Measurements from ENCODE around the gene SFXN2.
A peak's percentile ranks its signal among the peaks of the same experiment; 100 is the strongest.
"Not testable (repeated sequence)": the region's sequence is repeated elsewhere in the genome, so short reads cannot be mapped to it uniquely, and the experiment has no call there.

The SFXN2 gene

GRCh38 chr10:102679596-102679995 lies 34.8 kb upstream of the SFXN2 start:
- no peak for DNase-seq (ENCODE audit: low read depth in 1 of 2, low spot score in 1 of 2)

DNA sequence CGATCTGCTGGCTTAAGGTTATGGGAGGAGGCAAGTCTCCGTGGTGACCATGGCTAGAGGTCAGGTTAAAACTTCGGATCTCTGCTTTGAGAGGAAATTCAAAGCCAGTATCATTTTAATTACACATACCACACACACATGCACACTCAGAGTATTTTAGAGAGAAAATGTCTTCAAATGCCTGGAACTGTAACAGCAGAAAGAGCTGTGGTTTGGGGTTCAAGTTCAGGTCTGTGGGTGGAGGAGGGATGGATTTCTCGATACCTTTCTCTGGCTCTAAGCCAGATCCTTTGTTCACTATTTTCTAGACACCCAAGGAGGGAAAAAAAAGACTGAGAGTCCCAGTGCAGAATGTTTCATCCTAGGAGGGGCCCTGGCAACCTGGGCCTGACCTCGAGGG lies 32.7 kb upstream of the SFXN2 start:
- DNase-seq (ENCODE audit: low read depth in 1 of 2, low spot score in 1 of 2) = no peak

DNA sequence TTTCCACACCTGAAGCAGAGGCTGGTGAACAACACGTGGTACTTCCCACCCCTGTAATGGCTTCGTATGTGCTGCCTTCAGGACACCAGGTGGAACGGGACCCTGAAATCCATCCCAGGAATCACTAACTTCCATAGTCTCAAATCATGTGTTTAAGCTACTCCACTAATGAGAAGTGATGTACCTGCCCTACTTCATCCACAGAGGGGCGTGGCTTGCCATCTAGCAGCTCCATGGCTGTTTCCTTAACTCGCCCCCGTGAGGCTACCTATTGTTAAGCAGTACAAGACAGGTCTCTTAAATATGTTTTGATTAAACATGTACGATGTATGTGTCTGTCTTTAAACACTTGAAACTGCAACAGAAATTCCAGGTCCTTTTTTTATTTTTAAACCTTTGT lies 32.0 kb upstream of the SFXN2 start:
- DNase-seq (ENCODE audit: low read depth in 1 of 2, low spot score in 1 of 2) = no peak

- no peak for DNase-seq (ENCODE audit: low read depth in 1 of 2, low spot score in 1 of 2)
Measured at GRCh38 chr10:102682981-102683380, 31.5 kb upstream of the SFXN2 start.

DNA sequence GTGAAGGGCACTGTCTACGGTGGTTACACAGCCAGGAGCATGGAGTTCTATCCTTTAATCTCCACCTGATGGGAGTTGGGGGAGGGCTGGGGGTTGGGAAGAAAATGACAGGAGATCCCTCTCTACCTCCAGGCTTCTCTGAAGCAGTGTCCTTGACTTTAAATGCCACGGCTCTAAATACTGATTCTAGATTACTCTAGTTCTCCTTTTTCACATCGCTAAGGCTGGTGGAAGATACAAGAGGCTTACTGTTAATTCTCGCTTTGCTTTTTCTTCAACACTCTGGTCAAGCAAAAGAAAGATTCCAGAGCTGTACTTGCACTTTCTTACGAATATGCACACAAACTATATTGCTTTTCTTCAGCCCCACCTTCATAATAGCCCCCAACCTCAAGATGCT lies 30.7 kb upstream of the SFXN2 start:
- DNase-seq (ENCODE audit: low read depth in 1 of 2, low spot score in 1 of 2) = no peak

DNA sequence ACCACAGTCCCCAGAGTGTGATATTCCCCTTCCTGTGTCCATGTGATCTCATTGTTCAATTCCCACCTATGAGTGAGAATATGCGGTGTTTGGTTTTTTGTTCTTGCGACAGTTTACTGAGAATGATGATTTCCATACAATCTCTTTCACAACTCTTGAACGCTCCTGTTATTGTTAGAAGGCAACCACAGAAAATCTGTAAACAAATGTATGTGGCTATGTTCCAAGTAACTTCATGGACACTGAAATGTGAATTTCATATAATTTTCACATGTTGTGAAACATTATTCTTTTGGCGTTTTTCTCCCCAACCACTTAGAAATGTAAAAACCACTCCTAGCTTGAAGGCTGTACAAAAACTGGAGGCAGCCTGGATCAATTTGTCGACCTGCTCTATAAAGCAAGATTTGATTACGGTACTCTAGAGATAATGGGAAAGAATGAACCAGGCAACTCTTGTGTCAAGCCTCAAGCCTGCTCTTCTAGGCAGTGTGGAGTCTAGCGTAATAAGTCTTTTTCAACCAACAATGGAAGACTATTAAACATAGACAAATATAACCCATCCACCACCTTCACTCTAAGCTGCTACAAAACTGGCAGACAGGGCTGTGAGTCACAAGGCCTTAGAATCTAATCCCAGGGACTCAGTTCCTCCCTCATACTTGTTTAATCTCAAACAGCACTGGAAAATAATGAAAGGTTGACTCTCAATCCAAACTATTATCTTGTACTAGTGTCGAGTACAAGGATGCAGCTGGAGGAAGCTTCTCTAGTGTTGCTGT lies 23.0 kb upstream of the SFXN2 start:
- DNase-seq (ENCODE audit: low read depth in 1 of 2, low spot score in 1 of 2) = no peak

DNA sequence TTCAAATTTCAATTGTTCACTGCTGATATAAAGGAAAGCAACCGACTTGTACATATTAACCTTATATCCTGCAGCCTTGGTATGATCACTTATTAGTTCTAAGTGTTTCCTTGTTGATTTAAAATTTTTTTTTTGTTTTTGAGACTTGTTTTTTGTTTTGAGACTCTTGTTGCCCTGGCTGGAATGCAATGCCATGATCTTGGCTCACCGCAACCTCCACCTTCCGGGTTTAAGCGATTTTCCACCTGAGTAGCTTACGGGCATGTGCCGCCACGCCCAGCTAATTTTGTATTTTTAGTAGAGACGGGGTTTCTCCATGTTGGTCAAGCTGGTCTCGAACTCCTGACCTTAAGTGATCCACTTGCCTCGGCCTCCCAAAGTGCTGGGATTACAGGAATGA lies 19.0 kb upstream of the SFXN2 start:
- DNase-seq (ENCODE audit: low read depth in 1 of 2, low spot score in 1 of 2) = not testable (repeated sequence)

DNA sequence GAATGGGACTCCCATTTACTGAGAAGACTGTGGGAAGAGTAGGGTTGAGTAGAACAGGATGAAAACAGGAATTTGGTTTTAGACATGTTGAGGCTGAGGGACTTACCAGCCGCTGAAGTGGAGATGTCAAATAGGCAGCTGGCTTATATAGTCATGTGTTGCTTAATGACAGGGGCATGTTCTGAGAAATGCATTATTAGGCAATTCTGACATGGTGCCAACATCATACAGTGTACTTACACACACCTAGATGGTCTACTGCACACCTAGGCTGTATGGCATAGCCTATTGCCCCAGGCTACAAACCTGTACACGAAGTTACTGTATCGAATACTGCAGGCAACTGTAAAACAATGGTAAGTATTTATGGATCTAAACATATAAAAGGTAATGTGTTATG lies 17.7 kb upstream of the SFXN2 start:
- DNase-seq (ENCODE audit: low read depth in 1 of 2, low spot score in 1 of 2) = no peak

GRCh38 chr10:102698894-102699293 lies 15.5 kb upstream of the SFXN2 start:
- DNase-seq (ENCODE audit: low read depth in 1 of 2, low spot score in 1 of 2) = no peak

GRCh38 chr10:102701272-102701671 lies 13.2 kb upstream of the SFXN2 start:
- DNase-seq (ENCODE audit: low read depth in 1 of 2, low spot score in 1 of 2) = no peak

DNA sequence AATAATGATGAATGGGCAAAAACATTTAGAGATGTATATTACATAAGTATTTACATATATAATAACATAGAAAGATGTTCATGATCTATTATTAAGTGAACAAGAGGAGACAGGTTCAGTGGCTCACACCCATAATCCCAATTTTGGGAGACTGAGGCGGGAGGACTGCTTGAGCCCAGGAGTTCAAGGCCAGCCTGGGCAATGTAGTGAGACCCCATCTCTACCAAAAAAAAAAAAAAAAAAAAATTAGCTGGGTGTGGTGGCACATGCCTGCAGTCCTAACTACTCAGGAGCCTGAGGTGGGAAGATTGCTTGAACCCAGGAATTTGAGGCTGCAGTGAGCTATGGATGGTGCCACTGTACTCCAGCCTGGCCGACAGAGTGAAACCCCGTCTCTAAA lies 12.6 kb upstream of the SFXN2 start:
- DNase-seq (ENCODE audit: low read depth in 1 of 2, low spot score in 1 of 2) = no peak

GRCh38 chr10:102702742-102703141 lies 11.7 kb upstream of the SFXN2 start:
- DNase-seq (ENCODE audit: low read depth in 1 of 2, low spot score in 1 of 2) = no peak

GRCh38 chr10:102704915-102705314 lies 9.5 kb upstream of the SFXN2 start:
- no peak for DNase-seq (ENCODE audit: low read depth in 1 of 2, low spot score in 1 of 2)

DNA sequence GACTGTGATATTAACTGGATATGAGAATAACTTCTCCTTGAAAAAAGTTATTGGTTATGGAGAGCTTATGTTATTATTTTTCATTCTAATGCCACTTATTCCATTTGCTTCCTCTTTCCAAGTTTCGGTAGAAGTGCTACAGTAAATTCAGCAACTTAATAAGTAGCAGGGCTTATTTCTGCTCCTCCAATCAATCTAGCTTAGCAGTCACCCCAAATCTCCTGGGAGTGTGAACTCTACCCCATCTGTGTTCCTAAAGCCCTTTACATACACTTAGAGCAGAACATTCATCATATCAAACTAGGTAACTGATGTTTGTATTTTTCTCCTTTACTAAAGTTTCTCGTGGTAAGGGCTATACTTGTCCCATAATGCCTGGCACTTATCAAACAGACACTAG lies 8.9 kb upstream of the SFXN2 start:
- no peak for DNase-seq (ENCODE audit: low read depth in 1 of 2, low spot score in 1 of 2)

GRCh38 chr10:102710609-102711008 lies 3.8 kb upstream of the SFXN2 start:
- DNase-seq (ENCODE audit: low read depth in 1 of 2, low spot score in 1 of 2) = no peak

GRCh38 chr10:102712089-102712488 lies 2.3 kb upstream of the SFXN2 start:
- DNase-seq (ENCODE audit: low read depth in 1 of 2, low spot score in 1 of 2) = no peak

GRCh38 chr10:102712843-102713538 lies 1.4 kb upstream of the SFXN2 start:
- DNase-seq (ENCODE audit: low read depth in 1 of 2, low spot score in 1 of 2) = no peak

DNA sequence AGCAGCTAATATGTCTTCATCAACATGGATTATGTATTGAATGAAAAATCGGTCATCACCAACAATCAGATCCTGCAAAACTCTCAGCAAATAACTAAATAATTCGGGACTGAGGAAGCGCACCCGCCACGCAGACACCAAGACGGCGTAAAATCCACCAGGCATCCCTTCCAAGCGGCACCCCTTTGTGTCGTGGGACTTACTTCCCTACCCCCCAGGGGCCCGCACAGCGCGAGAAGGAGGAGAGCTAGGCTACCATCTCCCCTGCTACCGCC lies 960 bp upstream of the SFXN2 start:
- peak in 1 of 2 donors; percentile 56 for DNase-seq (ENCODE audit: low read depth in 1 of 2, low spot score in 1 of 2)

DNA sequence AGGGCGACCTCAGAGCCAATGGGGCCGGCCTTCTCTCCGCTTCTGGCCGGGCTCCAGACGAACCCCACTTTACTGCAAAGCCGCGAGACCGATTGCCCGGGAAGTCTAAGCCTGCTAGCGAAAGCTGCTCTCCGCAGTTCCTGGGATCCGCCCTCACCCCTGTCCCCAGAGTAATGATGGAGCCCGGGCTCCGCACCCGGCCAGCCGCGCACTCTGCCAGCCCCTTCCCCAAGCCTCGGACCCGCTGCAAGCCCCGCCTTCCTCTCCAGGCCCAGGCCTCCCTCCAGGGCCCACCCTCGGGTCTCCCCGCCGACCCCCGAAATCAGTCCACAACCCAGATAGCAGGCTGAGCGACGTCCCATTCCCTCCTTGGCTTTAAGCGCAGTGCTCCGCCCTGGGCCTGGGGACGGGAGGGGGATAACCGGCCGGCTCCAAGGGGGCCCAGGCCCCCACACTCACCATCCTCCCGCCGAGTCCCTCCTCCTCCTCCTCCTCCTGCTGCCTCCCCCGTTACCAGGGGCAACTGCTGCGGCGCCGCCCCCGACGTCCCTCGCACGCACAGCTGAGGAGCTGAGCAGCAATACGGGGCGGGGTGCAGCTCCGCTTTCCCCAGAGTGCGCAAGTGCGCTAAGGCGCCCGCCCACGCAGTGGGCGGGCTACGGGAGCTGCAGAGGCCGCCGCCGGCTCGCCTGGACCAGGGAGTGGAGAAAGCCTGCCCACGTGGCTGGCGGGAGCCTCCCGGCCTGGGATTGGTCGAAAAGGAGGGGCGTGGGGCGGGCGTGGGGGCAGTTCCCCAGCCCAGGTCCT lies 419 bp upstream of the SFXN2 start, which contains the start of gene ARL3:
Gene ARL3 (minus strand): TSS at position 584 of the 807 bp plus-strand sequence. CDS start 122 bp downstream, at position 462.
- DNase-seq (ENCODE audit: low read depth in 1 of 2, low spot score in 1 of 2) = peak; percentile 87 to 95

DNA sequence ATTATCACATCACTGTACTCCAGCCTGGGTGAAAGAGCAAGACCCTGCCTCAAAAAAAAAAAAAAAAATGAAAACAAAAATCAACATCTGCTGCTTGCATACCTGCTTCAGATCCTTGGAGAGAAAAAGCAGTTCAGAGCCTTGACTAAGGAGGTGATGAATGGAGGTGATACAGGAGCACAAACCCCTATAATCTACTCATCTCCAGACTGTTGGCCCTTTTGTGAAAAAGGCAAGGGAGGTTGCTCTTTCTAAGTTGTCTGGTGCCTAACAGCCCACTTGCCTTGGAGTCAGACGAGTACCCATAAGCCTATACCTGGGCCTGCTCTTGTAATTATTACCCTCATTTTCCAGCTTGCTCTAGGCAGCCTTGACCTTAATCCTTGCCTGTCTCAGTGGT lies 1.4 kb downstream of the SFXN2 start:
- no peak for DNase-seq (ENCODE audit: low read depth in 1 of 2, low spot score in 1 of 2)

GRCh38 chr10:102716900-102717565 lies 2.6 kb downstream of the SFXN2 start:
- DNase-seq (ENCODE audit: low read depth in 1 of 2, low spot score in 1 of 2) = not testable (repeated sequence)
